Measurements from ENCODE around the gene PALD1.
A peak's percentile ranks its signal among the peaks of the same experiment; 100 is the strongest.

The PALD1 gene

GRCh38 chr10:70457759-70458305 lies 20.7 kb upstream of the PALD1 start:
- DNase-seq (ENCODE audit: extremely low read depth in 1 of 2, low read depth in 1 of 2), result no peak

DNA sequence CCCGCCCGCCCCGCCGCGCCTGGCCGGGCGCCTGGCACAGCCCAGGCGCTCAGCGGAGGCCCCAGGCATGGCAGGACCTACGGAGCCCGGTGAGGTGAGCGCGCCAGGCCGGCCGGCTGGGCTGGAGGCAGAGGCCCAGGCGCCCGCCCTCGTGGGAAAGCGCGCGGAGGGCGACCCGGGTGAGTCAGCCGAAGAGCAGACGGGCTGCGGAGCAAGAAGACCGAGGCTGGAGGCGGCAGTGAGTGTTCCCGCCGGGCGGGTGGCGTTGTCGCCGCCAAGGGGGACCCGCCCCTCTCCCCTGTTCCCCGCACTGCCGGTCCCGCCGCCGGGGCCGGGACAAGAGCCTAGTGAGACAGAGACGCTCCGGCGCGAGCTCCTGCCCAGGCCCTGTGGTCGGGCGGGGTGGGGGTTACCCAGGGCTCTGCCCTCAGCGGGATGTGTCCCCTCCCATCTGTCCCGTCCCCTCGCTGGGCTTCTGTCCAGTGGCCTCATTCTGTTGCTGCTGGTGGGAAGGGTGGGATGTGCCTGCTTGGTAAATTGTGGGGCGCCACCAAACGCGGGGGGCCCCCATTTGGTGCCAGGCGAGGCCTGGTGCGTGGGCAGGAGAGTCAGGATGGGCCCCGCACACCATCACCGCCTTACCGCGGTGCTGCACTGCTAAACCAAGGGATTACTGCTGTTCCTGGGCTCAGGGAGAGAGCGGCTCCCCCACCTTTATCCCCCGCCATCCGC lies 20.1 kb upstream of the PALD1 start:
- peak; percentile 36 to 51 for DNase-seq (ENCODE audit: extremely low read depth in 1 of 2, low read depth in 1 of 2)

DNA sequence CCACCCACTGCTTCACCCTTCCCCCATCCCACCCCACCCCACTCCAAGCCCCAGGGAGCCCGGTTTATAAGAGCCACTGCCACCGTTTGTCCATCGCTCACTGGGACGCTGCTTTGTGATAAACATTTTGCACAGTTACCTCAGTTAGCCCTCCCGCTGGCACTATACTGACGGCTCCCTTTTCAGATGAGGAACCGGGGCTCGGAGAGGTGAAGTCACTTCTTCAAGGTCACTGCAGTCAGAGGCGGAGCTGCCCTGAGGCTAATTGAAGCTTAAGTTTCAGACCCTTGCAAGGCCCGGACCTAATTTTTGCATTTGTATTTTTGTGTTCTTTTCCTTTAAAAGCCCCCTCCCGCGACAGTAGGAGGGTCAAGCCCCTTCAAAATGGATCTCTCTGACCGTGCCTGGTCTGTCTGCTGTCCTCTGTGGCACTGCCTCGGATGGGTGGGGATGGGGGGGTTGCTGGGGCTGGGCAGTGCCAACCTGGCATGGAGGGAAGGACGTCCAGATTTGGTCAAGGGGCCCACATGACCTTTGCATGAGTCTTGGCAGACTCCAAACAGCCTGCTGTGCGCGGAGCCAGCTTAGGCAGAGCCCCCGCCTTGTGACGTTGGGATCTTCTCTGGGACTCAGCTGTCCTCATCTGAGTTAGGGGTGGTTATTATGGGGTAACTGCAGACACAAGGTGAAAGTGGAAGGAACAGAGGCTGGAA lies 19.4 kb upstream of the PALD1 start:
- DNase-seq (ENCODE audit: extremely low read depth in 1 of 2, low read depth in 1 of 2), result no peak

DNA sequence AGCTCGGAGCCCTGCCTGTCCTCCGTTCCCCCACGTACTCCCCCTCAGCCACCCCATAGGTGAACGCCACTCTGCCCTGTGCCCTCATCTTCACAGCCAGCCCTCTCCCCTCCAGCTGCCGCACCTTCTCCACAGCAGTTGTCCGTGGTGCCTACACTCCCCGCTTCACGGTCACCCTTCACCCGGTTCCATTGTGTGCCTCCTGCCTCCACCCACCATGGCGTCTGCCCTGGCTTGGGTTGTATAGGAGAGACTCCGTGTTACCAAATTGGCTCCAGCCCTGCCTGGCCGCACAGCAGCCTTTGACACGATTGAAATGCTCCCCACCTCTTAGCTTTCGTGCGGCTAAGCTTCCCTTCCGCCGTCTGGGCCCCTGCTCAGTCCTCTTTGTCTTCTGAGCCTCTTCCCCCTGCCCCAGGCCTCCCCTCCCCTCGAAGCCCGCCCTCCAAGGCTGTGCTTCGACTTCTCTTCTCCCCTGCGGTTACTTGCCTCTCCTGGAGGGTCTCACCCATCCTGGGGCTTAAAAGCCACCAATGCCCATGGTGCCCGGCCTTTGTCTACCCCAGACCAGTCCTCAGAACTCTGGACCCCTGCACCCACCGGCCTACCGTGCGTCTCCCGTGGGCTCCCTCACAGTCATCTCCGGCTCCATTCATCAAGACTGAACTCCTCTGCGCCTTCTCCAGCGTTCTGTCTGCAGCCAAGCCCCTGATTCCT lies 18.6 kb upstream of the PALD1 start:
- no peak for DNase-seq (ENCODE audit: extremely low read depth in 1 of 2, low read depth in 1 of 2)

DNA sequence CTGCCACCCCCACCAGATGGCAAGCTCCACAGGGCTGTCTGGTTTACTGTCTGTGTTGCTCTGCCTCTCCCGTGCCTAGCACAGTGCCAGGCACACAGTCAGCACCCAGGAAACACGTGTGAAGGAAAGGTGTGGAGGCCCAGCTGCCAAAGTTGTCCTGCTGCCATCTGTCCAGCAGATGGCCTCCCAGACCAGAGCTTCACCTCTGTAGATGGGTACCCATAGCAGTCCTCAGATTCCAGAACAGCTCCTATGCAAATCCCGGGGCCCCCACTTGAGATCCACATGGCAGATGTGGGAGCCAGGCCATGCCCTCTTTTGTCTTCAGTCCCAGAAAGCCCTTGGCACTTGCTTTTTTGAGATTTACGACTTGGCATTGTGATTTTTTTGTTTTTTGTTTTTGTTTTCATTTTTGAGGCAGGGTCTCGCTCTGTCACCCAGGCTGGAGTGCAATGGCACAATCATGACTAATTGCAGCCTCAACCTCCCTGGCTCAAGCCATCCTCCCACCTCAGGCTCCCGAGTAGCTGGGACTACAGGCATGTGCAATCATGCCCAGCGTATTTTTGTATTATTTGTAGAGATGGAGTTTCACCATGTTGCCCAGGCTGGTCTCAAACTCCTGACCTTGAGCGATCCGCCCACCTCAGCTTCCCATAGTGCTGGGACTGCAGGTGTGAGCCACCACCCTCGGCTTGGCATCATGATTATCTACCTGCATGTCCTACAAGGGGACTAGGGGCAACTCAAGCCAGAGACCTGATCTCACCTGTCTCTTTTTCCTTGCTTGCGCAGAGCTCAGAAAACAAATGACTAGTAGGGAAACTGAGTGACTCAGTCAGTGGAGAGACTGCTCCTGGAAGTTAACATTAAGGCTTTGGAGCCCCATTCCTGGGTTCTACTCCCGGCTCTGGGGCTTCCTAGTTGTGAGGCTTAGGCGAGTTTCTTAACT lies 16.9 kb upstream of the PALD1 start:
- DNase-seq (ENCODE audit: extremely low read depth in 1 of 2, low read depth in 1 of 2), result no peak

- DNase-seq (ENCODE audit: extremely low read depth in 1 of 2, low read depth in 1 of 2), result no peak
Measured at GRCh38 chr10:70462349-70462984, 16.1 kb upstream of the PALD1 start.

- no peak for DNase-seq (ENCODE audit: extremely low read depth in 1 of 2, low read depth in 1 of 2)
Measured at GRCh38 chr10:70465278-70465677, 13.3 kb upstream of the PALD1 start.

GRCh38 chr10:70465832-70466231 lies 12.7 kb upstream of the PALD1 start:
- no peak for DNase-seq (ENCODE audit: extremely low read depth in 1 of 2, low read depth in 1 of 2)

- DNase-seq (ENCODE audit: extremely low read depth in 1 of 2, low read depth in 1 of 2), result no peak
Measured at GRCh38 chr10:70466951-70467350, 11.6 kb upstream of the PALD1 start.

DNA sequence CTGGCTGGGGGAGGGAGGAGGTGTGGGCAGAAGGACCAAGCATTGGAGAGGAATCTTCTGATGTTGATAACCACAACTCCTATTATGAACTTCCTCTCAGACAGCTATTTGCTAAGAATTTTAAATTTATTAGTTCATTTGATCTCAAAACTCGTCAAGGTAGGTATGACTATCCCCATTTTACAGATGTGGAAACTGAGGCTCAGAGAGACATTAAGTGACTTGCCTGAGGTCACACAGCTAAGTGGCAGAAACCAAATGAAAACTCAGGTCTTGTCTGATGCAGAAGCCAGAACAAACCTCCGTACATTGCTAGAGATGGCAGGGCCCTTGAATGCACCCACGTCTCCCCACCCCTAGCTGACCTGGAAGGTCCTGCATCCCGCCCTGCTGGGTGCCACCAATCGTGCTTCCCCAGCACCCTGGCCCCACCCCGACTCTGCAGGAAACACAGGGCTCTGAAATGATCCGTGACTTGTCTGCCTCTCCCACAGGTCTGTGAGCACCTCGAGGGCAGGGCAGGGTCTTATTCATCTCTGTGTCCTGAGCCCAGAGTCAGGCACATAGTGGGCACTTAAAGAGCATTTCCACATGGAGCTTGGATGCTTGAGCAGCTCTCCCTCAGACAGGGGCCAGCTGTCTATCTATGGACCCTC lies 5.6 kb upstream of the PALD1 start:
- DNase-seq (ENCODE audit: extremely low read depth in 1 of 2, low read depth in 1 of 2), result no peak

DNA sequence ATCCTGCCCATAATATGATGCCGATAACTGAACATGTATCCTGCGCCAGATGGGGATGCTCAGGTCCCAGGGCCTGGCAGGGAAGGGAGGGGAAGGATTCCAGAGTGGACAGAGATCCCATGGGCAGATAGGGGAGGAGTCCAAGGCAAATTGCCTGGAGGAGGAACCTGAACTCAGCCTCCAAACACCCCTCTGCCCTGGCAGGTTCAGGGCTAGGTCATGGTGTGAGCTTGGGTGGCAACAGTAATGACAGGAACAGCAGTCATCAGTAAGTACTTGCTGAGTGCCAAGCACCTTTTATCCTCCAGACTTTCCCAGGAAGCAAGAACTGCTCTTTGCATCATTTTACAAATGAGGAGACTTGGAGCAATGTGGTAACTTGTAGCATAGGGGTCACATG lies 3.8 kb upstream of the PALD1 start:
- no peak for DNase-seq (ENCODE audit: extremely low read depth in 1 of 2, low read depth in 1 of 2)

GRCh38 chr10:70475661-70476060 lies 2.9 kb upstream of the PALD1 start:
- DNase-seq (ENCODE audit: extremely low read depth in 1 of 2, low read depth in 1 of 2), result no peak

DNA sequence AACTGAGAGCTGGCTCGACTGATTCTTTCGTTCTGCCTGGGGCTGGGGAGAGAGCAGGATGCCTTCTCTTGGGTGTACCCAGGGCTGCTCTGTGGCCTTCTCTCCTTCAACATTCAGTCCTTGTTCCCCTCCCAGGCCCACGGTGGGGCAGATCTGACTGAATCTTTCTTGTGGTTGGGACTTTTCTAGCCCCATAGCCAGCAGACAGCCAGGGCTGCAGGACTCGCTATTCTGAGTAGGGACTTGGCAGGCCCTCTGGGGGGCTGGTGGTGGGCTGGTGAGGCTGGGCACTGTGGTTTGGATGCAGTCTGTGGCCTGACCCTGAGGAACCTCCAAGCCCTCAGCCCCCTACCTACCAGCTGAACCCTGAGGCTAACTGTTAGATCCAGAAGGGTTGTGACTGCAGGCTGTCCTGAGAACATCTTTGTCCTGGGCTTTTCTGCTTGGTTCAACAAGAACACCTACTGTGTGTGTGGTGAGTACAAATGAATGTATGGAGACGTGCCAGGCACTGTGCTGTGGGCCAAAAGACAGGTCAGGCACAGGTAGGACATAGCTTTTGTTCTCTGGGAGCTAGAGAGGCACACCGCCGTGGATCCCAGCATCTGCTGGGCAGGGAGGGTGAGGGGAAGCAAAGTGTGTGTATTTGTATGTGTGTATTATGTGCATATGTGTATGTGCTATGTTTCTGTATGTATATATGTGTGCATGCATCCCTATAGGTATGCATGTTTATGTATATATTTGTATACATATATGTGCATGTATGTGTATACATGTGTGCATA lies 2.1 kb upstream of the PALD1 start:
- DNase-seq (ENCODE audit: extremely low read depth in 1 of 2, low read depth in 1 of 2), result no peak

GRCh38 chr10:70477661-70478162 lies 855 bp upstream of the PALD1 start:
- DNase-seq (ENCODE audit: extremely low read depth in 1 of 2, low read depth in 1 of 2), result peak; percentile 33 to 56

- no peak for DNase-seq (ENCODE audit: extremely low read depth in 1 of 2, low read depth in 1 of 2)
Measured at GRCh38 chr10:70479165-70479581, 606 bp downstream of the PALD1 start.

- no peak for DNase-seq (ENCODE audit: extremely low read depth in 1 of 2, low read depth in 1 of 2)
Measured at GRCh38 chr10:70479626-70480238, 1.2 kb downstream of the PALD1 start.

GRCh38 chr10:70480239-70480861 lies 1.8 kb downstream of the PALD1 start:
- DNase-seq (ENCODE audit: extremely low read depth in 1 of 2, low read depth in 1 of 2), result no peak

GRCh38 chr10:70481105-70481504 lies 2.5 kb downstream of the PALD1 start:
- DNase-seq (ENCODE audit: extremely low read depth in 1 of 2, low read depth in 1 of 2), result no peak

Measured in stimulated activated CD8-positive, alpha-beta memory T cell treated with anti-CD3 and anti-CD28 coated beads, Interleukin-7, amount 100 ng/mL, for 48 hours (primary cell).